NCI-H2227 treated with DMSO at 0.1 percent for 48 hours (cell line): ENCODE results near the gene NOTO.

Experiments used
- DNase-seq: peaks from one replicate; lab custom pipeline; 2025; lab: John Stamatoyannopoulos, UW

Gene NOTO

GRCh38 chr2:73257425-73258125 lies 55.2 kb downstream of the NOTO start:
- DNase-seq = no peak

- DNase-seq = no peak
These were observed 56.0 kb downstream of the NOTO start for GRCh38 chr2:73258186-73258912.

GRCh38 chr2:73258913-73259215 lies 56.5 kb downstream of the NOTO start:
- no peak for DNase-seq

- no peak for DNase-seq
These were observed 56.9 kb downstream of the NOTO start for GRCh38 chr2:73259276-73259675.

- DNase-seq = no peak
These were observed 57.4 kb downstream of the NOTO start for GRCh38 chr2:73259704-73260337.

- DNase-seq = no peak
These were observed 58.1 kb downstream of the NOTO start for GRCh38 chr2:73260338-73260984.
